HG03460 (cell line): ENCODE data around the gene VAT1.
"Not testable (repeated sequence)": the region's sequence is repeated elsewhere in the genome, so short reads cannot be mapped to it uniquely, and the experiment has no call there.

Experiments
- ATAC-seq: cut with Tn5 transposase; IDR thresholded peaks from one replicate; pipeline ENCODE4 v1.9.1; 2021; ENCODE audit not compliant: unreplicated experiment

The VAT1 gene

DNA sequence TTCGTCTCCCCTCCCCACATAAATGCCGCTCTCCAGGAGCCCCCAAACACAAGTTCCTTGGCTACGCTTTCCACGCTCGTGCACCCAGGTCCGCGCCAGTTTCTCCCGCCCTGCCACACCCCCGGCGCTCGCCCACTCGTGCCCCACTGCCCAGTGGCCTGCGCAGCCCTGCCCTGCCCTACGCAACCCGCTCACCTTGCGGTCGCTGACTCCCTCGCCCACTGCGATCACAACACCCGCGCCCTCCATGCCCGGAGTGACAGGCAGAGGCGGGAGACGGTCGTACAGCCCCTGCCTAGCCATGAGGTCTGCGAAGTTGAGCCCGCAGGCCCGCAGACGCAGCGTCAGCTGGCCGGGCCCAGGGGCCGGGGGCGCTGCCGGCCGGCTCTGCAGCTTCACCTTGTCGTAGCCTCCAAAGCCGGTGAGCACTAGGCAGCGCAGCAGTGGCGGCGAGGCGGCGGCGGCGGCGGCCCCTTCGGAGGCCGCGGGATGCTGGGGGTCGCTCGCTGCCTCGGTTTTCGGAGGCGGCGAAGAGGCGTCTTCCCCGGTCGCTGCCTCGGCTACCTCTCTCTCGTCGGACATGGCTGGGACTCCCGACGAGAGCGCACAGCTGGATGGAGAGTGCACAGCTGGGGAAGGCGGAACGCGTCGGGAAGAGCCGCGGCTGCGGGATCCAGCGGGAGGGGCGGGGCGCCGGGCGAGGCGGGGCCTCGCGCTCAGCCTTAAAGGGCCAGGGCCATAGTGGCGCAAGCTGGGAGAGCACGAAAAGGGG is at the start of gene VAT1:
VAT1 (minus strand) TSS at position 645 of the 772 bp plus-strand sequence; CDS start at position 582, 63 bp downstream.
- no peak for ATAC-seq

DNA sequence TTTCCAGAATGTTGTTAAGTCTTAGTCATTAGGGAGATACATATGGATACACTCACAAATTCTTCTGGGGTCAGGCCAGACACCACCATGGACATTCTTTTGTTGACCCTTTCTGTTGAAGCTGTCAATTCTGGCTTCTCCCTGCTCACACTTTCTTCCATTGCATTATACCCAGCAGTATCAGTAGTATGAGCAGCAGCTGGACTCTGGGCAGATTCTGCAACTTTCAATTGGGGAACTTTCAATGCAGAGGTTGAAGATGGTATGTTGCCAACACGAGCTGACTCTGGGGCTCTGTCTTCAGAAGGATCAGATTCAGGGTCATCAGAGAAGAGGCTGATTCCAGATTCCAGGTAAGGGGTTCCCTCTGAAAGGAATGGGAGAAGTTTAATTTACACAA is 48.7 kb upstream of the VAT1 start:
- no peak for ATAC-seq

DNA sequence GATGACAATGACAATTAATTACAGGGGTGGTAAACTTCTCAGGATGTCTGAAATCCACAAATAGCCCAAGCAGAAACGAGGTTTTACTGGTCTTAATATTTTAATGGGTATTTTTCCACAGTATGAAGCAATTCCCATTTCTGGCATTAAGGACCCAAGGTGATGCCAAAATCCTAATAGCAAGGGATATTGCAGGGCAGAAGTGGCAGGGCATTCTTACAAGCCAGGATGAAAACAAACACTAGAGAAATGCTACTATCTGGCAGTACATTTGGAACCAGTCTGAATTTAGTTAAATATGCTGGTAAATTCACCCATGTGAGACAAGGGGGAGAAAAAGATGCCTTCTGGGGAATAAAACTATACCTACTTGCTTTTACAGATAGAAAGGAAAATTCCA is 48.1 kb upstream of the VAT1 start:
- ATAC-seq = no peak

DNA sequence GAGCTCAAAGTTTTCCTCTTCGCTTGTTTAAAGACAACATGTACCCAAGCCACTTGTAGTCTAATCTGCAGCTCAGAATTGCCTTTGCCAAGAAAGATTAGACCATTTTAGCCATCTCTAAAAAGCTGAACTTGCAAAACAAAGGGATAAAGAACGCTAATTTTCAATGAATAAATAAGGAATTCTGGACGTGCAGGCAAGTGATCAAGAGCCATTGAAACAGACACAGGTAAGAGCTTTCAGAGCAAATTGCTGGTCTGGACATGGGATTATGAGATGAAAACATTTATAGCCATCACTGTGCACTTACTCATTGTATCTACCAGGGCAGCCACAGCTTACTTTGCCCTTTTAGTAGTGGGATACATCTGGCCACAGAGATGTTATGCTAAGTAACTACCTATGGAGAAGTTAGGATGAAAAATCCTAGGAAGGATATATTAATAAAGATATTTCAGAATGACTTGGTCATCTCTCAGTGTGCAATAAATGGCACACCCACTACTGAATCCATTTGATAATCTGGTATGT is 47.2 kb upstream of the VAT1 start:
- ATAC-seq = no peak

GRCh38 chr17:43068570-43069367 is 46.6 kb upstream of the VAT1 start:
- no peak for ATAC-seq

DNA sequence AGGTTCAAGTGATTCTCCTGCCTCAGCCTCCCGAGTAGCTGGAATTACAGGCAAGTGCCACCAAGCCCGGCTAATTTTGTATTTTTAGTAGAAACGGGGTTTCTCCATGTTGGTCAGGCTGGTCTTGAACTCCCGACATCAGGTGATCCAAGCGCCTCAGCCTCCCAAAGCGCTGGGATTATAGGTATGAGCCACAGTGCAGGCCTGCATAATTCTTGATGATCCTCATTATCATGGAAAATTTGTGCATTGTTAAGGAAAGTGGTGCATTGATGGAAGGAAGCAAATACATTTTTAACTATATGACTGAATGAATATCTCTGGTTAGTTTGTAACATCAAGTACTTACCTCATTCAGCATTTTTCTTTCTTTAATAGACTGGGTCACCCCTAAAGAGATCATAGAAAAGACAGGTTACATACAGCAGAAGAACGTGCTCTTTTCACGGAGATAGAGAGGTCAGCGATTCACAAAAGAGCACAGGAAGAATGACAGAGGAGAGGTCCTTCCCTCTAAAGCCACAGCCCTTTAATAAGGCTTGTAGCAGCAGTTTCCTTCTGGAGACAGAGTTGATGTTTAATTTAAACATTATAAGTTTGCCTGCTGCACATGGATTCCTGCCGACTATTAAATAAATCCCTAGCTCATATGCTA is 40.9 kb upstream of the VAT1 start:
- no peak for ATAC-seq

GRCh38 chr17:43056051-43056450 is 33.9 kb upstream of the VAT1 start:
- no peak for ATAC-seq

DNA sequence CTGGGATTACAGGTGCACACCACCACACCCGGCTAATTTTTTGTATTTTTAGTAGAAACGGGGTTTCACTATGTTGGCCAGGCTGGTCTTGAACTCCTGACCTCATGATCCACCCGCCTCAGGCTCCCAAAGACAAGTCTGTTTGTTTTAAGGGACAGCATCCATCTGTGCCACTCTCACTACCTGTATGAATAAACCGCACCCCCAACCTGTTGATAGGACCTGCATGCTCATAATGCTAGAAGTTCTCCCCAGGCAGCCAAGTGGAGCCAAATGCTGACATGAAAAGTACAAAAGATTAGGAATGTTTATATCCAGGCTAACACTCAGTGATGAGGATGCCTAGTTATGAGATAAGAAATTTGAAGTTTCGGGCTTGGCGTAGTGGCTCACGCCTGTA is 30.8 kb upstream of the VAT1 start:
- not testable (repeated sequence) for ATAC-seq

GRCh38 chr17:43051969-43052368 is 29.8 kb upstream of the VAT1 start:
- no peak for ATAC-seq

DNA sequence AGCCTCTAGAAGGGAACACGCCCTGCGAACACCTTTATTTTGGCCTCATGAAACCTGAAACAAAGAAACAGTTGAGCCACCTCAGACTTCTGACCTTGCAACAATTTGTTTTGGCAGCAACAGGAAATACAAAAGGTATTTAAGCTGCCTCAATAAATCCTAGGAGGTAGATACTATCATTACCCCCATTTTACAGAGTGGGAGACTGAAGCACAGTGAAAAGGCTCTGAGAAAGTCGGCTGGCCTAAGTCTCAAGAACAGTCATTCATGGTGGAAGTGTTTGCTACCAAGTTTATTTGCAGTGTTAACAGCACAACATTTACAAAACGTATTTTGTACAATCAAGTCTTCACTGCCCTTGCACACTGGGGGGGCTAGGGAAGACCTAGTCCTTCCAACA is 21.8 kb upstream of the VAT1 start:
- no peak for ATAC-seq

DNA sequence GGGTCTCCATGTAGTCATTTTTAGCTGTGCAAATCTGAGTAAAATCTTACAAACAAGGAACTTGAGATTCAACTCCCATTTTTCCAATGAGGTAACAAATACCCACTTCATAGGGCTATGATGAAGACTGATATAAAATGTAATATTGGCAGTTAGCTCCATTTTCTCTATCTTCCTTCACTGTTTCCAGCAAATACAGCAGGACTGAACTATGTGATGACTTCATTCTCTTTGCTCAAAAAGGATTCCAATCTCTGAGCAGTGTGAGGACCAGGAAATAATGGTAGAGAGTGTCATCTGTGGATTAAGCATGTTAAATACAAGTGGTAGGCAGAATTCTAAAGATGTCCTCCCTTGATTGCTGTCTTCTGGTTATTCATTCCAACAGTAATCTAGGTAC is 21.1 kb upstream of the VAT1 start:
- no peak for ATAC-seq

- no peak for ATAC-seq
Observed at GRCh38 chr17:43042025-43042628, 19.9 kb upstream of the VAT1 start.

DNA sequence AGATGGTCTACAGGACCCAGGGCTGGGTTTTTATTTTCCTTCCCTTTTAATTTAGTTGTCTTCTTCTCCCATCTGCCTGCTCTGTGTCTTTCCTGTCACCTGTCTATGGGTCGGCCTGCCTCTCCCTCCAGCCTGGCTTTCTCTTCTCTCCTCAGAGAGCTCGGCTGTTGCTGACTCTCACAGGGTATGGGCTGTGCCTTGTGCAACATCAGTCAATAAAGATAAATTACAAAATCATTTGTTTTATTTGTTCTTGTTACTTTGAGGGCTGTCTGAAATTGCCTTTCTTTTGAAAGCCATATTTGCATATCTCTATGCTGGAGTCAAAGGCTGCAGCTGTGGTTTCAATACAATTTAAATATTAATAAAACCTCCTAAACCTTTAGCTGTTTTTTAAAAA is 18.5 kb upstream of the VAT1 start:
- ATAC-seq = no peak

GRCh38 chr17:43039646-43040045 is 17.5 kb upstream of the VAT1 start:
- no peak for ATAC-seq

DNA sequence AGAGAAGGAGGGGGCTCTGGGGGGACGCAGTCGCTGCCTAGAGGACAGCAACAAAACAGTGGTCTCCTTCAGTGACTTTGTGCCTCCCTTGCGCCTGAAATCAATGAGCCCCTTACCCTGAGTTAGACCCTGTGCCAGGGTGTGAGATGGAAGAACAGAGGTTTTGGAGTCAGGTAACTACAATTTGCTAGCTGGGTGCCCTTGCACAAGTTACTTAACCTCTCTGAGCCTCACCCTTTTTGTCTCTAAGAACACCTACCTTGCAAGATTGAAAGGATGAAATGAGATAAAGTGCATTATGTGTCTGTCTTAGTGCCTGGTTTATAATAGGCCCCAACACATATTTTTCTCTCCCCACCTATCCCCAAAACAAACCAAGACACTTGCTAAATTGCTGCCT is 12.7 kb upstream of the VAT1 start:
- ATAC-seq = no peak

- ATAC-seq = no peak
Observed at GRCh38 chr17:43033948-43034881, 12.0 kb upstream of the VAT1 start.

DNA sequence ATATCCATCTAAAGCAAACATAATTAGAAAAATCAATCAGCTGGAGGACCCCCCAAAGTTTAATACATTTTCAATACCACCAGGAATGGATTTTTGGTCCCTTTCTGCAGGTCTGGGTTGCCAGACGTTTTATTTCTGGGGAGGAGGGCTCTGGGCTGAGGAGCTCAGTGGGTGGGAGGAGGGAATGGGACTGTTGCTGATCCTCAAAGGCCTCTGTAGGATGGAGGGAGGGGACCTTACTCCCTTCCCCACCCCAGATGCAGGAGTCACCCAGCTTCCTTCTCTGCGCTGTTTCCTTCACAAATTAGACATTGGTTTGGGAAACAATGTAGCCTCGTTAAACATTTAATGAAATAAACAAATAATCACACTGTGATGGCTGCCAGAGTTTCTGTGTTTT is 9.5 kb upstream of the VAT1 start:
- no peak for ATAC-seq

DNA sequence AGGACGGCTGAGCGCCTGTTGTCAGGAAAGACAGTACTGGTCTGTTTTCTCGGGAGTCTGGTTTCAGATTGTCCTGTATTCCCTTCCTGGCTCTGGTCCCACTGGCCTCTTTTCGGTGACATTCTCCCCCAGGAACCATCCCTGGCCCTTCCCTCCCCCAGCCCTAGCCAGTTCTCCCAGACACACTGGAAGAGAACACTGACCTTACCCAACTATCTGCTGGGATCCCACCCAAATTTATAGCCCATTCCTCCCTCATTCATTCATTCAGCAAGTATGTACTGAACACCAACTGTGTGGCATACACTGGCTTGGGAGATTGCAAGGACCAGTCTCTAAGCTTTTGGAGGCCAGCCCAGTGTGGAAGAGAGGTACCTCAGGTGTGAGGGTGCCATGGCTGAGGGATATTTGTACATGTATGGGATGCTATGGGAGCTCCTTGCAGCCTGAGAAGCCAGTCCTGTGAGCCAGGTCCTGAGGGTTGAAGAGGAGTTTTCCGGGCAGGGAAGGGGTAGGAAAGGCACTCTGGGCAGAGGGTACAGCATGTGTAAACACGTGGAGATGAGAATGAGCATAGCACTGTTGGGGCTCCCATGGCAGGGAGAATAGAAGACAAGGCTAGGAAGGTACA is 8.1 kb upstream of the VAT1 start:
- ATAC-seq = no peak

GRCh38 chr17:43028221-43028861 is 6.2 kb upstream of the VAT1 start:
- ATAC-seq = no peak
